K562 (cell line): ENCODE measurements around the gene CCDC77. TPM values are rescaled to one million over a fixed set of nuclear protein-coding genes. Genes with fewer than 3 reads are reported as not detected.
A peak's percentile ranks its signal among the peaks of the same experiment; 100 is the strongest.

ENCODE experiments used
- CBX3 ChIP-seq, 2 experiments: IDR thresholded peaks; 1 replicate in 1 of 2; 2 replicates in 1 of 2; pipeline ENCODE4 v1.6.1; 2012; ENCODE audit warnings: inconsistent platforms in 2 of 2, low read length in 2 of 2, borderline replicate concordance in 1 of 2, control low read depth in 1 of 2
- FIP1L1 ChIP-seq: fragments of 200-400 bp; formaldehyde crosslinking; IDR thresholded peaks from 2 replicates; pipeline ENCODE4 v1.6.1; 2018; ENCODE audit warnings: mild to moderate bottlenecking, low read depth, low read length; ENCODE audit not compliant: poor library complexity, severe bottlenecking
- HDAC8 ChIP-seq: fragments of 450-650 bp; IDR thresholded peaks from 2 replicates; pipeline ENCODE4 v1.6.1; 2016; ENCODE audit warnings: mild to moderate bottlenecking, missing genetic modification characterization, moderate library complexity, missing compliant biosample characterization
- HLTF ChIP-seq: fragments of 450-650 bp; IDR thresholded peaks from 2 replicates; pipeline ENCODE4 v1.6.1; 2016
- KDM2B ChIP-seq: fragments of 250-450 bp; sonication (Bioruptor Pico); IDR thresholded peaks from 2 replicates; pipeline ENCODE4 v1.8.0; 2021; ENCODE audit warnings: mild to moderate bottlenecking, moderate library complexity
- MEF2D ChIP-seq: conservative IDR thresholded peaks from 2 replicates; pipeline ENCODE4 v1.6.1; 2016; ENCODE audit warnings: low read depth, missing genetic modification characterization, missing compliant biosample characterization
- NBN ChIP-seq: fragments of 450-650 bp; IDR thresholded peaks from 2 replicates; pipeline ENCODE4 v1.6.1; 2016; ENCODE audit warnings: low read depth, mild to moderate bottlenecking
- NEUROD1 ChIP-seq: fragments of 150-350 bp; IDR thresholded peaks from 2 replicates; pipeline ENCODE4 v1.6.1; 2014; ENCODE audit warnings: borderline replicate concordance, low read length, low read depth; ENCODE audit not compliant: partially characterized antibody
- PRMT5 ChIP-seq: sonication (generic); formaldehyde crosslinking; IDR thresholded peaks from 2 replicates; pipeline ENCODE4 v1.5.0; 2020; ENCODE audit warnings: missing genetic modification reagents
- RAD51 ChIP-seq: fragments of 450-650 bp; IDR thresholded peaks from 2 replicates; pipeline ENCODE4 v1.7.1; 2016; ENCODE audit warnings: low read depth, mild to moderate bottlenecking, borderline replicate concordance
- RNF2 ChIP-seq: sonication (generic); IDR thresholded peaks from 2 replicates; pipeline ENCODE4 v1.6.1; 2016
- SIN3A ChIP-seq, 2 experiments: fragments of 150-350 bp in 1 of 2; IDR thresholded peaks; 2 replicates each; pipeline ENCODE4 v1.6.1; 2011 to 2016; ENCODE audit warnings: borderline replicate concordance in 2 of 2, low read depth in 2 of 2, low read length in 2 of 2, mild to moderate bottlenecking in 2 of 2, moderate library complexity in 2 of 2; ENCODE audit not compliant: control insufficient read depth in 1 of 2
- SMARCA4 ChIP-seq: fragments of 450-650 bp; IDR thresholded peaks from 2 replicates; pipeline ENCODE4 v1.6.1; 2016
- SRSF9 ChIP-seq: fragments of 200-400 bp; formaldehyde crosslinking; IDR thresholded peaks from 2 replicates; pipeline ENCODE4 v1.6.1; 2017; ENCODE audit warnings: low read depth, low read length, borderline replicate concordance
- SUPT5H ChIP-seq: fragments of 450-650 bp; IDR thresholded peaks from 2 replicates; pipeline ENCODE4 v1.6.1; 2016
- ZNF780A ChIP-seq: fragments of 250-450 bp; sonication (Bioruptor Pico); IDR thresholded peaks from 2 replicates; pipeline ENCODE4 v1.5.0; 2021; ENCODE audit warnings: mild to moderate bottlenecking
- polyA plus RNA-seq, 8 experiments: library from polyadenylated mRNA; depleted of rRNA in 4 of 8; stranded (reverse) in 5 of 8; unstranded in 3 of 8; fragments of >200 nt; fragmentation: Nextera tagmentation in 2 of 8; fragmentation: Illumina TruSeq in 1 of 8; extraction: Ambion mirVana in 2 of 8; extraction: Trizol in 1 of 8; gene quantifications; 2 replicates each; pipeline versions ENCODE4 v1.2.1 to v1.2.3, GENCODE V29; 2011 to 2014; ENCODE audit warnings: inconsistent platforms in 1 of 8, missing spikeins in 1 of 8
- total RNA-seq, 7 experiments: library from RNA; depleted of rRNA in 6 of 7; stranded (reverse); fragments of >200 nt in 6 of 7; fragmentation: Illumina TruSeq in 2 of 7; extraction: Trizol in 2 of 7; gene quantifications; 2 replicates each; pipeline versions ENCODE4 v1.2.1 to v1.2.3, GENCODE V29; 2011 to 2021; ENCODE audit warnings: low replicate concordance in 1 of 7
- TF ChIP-seq, protein P1 (sequence below): IDR thresholded peaks from 2 replicates; pipeline ENCODE4 v1.6.1; 2012; ENCODE audit warnings: low read depth, low read length, improper control_type of control experiment, borderline replicate concordance
- TF ChIP-seq, protein P2 (sequence below), 2 experiments: fragments of 450-650 bp; IDR thresholded peaks; 2 replicates each; pipeline ENCODE4 v1.6.1; 2016; ENCODE audit warnings: mild to moderate bottlenecking in 2 of 2, borderline replicate concordance in 1 of 2, low read depth in 1 of 2, moderate library complexity in 1 of 2

Gene CCDC77
- total and polyA plus RNA-seq, 9 of the 15 experiments (the other 6 are each of a cell fraction or from before 2014, with no cell fraction given): 10.5 to 26.5 (median 17.8) TPM

DNA sequence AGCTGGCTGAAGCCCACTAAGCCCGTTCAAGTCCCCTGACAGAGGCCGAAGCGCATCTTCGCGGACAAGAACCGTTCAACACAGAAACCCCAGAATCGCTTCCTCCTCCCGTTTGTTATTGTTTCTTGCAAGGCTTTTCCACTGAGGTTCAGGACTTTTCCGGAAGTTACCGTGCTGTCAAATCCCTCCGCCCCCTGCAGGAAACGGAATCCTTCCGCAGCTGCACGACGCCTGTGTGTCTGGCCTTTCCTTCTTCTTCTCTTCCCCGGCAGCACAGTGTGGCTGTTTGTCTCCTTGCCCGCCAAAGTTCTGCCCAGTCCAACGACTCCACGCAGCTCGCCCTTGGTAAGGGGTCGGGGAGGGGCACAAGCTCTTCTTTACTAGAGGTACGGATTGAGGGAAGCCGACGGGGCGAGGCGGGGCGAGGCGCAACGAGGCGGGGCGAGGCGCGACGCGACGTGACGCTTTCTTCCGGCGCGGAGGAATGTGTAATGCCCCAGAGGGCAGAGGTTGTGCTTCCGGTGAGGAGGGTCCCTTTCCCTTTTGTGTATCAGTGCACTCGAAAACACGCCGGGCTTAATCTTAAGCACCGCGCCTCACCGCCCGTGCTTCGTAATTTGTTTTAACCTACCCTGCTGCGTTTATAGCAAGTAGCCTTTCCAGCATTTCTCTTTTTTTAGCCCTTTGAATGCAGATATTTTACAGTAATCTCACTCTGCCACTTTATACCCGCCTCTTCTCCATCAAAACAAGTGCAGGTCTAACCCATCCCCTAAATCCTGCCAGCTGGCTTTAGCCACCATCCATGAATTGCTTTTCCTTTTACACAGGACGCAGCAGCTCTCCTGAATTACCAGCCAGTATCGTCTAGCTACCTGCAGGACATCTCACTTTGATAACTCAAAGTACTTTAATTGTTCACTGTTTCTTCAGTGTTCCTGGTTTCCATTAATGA is 12.0 kb upstream of the CCDC77 start, which contains the start of gene KDM5A (continued):
- TF ChIP-seq, protein P1, sequence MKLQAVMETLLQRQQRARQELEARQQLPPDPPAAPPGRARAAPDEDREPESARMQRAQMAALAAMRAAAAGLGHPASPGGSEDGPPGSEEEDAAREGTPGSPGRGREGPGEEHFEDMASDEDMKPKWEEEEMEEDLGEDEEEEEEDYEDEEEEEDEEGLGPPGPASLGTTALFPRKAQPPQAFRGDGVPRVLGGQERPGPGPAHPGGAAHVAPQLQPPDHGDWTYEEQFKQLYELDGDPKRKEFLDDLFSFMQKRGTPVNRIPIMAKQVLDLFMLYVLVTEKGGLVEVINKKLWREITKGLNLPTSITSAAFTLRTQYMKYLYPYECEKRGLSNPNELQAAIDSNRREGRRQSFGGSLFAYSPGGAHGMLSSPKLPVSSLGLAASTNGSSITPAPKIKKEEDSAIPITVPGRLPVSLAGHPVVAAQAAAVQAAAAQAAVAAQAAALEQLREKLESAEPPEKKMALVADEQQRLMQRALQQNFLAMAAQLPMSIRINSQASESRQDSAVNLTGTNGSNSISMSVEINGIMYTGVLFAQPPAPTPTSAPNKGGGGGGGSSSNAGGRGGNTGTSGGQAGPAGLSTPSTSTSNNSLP: no peak
- TF ChIP-seq RAD51 (no peak), FIP1L1 (no peak), SMARCA4 (no peak), ZNF780A (no peak), PRMT5 (CRISPR knock-in tag) (no peak), SUPT5H (peak; percentile 69), SRSF9 (no peak), NBN (peak; percentile 76; the same call in 1 of the 2 replicates), RNF2 (0 out of 2 replicates have a peak, but pooled peaks have one; percentile 21), NEUROD1 (peak; percentile 30), SIN3A (IDR thresholded peaks at IDR 0.05; ENCODE audit: borderline replicate concordance in 2 of 2, control insufficient read depth in 1 of 2, low read depth in 2 of 2, low read length in 2 of 2) (peak; percentile 29 to 86; a peak in 1 of 4 replicates), HLTF (no peak), MEF2D (tag) (no peak), HDAC8 (tag) (no peak), CBX3 (IDR thresholded peaks at IDR 0.05; ENCODE audit: borderline replicate concordance in 1 of 2, low read length in 2 of 2) (no peak; a peak in 1 of 3 replicates), KDM2B (CRISPR knock-in tag) (no peak)
- TF ChIP-seq, protein P2, sequence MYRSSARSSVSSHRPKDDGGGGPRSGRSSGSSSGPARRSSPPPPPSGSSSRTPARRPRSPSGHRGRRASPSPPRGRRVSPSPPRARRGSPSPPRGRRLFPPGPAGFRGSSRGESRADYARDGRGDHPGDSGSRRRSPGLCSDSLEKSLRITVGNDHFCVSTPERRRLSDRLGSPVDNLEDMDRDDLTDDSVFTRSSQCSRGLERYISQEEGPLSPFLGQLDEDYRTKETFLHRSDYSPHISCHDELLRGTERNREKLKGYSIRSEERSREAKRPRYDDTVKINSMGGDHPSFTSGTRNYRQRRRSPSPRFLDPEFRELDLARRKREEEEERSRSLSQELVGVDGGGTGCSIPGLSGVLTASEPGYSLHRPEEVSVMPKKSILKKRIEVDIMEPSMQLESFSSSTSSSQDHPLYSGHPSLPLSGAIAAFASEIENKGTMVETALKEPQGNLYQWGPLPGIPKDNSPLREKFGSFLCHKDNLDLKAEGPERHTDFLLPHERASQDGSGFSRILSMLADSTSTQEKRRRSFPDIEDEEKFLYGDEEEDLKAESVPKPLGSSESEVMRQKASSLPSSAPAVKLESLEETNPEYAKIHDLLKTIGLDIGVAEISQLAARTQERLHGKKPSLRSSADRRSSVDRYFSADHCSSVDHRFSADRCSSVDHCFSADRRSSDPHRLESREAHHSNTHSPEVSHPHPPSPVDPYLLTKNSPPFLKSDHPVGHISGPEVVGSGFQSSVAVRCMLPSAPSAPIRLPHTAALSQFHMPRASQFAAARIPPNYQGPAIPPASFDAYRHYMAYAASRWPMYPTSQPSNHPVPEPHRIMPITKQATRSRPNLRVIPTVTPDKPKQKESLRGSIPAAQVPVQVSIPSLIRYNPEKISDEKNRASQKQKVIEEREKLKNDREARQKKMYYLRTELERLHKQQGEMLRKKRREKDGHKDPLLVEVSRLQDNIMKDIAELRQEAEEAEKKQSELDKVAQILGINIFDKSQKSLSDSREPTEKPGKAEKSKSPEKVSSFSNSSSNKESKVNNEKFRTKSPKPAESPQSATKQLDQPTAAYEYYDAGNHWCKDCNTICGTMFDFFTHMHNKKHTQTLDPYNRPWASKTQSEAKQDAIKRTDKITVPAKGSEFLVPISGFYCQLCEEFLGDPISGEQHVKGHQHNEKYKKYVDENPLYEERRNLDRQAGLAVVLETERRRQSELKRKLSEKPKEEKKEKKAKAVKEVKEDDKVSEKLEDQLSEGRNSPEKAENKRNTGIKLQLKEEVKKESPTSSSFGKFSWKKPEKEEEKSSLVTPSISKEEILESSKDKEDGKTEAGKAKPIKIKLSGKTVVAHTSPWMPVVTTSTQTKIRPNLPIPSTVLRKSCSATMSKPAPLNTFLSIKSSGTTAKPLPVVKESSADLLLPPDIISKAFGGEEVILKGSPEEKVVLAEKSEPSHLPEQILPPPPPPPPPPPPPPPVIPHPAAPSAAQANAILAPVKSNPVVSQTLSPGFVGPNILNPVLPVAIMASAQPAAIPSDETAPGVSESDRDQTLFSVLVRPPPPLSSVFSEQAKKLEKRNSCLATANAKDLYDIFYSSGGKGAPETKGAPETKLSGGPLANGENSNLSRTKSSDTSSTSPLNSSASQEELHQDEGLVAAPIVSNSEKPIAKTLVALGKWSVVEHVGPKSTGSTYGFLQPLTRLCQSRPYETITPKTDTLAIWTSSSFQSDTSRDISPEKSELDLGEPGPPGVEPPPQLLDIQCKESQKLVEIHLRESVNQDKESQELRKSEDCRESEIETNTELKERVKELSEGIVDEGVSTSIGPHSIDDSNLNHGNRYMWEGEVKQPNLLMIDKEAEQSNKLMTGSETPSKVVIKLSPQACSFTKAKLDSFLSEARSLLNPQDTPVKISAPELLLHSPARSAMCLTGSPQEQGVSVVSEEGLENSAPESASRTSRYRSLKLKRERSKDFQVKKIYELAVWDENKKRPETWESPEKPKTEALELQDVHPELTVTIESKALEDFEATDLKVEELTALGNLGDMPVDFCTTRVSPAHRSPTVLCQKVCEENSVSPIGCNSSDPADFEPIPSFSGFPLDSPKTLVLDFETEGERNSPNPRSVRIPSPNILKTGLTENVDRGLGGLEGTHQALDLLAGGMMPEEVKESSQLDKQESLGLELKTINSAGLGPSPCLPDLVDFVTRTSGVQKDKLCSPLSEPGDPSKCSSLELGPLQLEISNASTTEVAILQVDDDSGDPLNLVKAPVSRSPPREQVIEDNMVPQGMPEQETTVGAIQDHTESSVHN (IDR thresholded peaks at IDR 0.05; ENCODE audit: borderline replicate concordance in 1 of 2, low read depth in 1 of 2): no peak
